IPS-NIHi7 (cell line): ENCODE measurements around the gene PMEL.
"Not testable (repeated sequence)": the region's sequence is repeated elsewhere in the genome, so short reads cannot be mapped to it uniquely, and the experiment has no call there.

Experiments used
- DNase-seq: peaks from one replicate; pipeline ENCODE4 v3.0.0; 2012; ENCODE audit warnings: mixed read lengths; ENCODE audit errors: extremely low spot score

The PMEL gene

DNA sequence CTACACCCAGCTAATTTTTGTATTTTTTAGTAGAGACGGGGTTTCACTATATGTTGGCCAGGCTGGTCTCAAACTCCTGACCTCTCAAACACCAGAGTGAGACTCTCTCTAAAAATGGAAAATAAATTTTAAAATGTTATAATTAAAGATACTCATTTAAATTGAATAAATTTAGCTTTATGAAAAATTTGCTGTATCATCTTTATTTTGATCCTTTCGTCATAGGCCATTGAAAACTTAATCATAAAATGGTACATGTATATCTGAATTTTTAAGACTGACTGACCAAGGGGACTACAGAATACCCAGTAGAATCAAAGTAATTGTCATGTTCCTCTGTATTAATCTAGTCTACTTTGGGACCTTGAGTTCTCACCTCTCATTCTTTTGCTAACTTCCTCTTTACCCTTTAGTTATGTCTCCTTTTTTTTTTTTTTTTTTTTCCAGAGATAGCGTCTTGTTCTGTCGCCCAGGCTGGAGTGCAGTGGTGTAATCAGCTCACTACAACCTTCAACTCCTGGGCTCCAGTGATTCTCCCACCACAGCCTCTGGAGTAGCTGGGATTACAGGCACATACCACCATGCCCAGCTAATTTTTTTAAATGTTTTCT is 17.5 kb upstream of the PMEL start:
- no peak for DNase-seq

- no peak for DNase-seq
Observed at GRCh38 chr12:55982319-55982936, 16.6 kb upstream of the PMEL start.

- not testable (repeated sequence) for DNase-seq
Observed at GRCh38 chr12:55981882-55982281, 16.0 kb upstream of the PMEL start.

- DNase-seq: no peak
Observed at GRCh38 chr12:55979069-55979468, 13.2 kb upstream of the PMEL start.

- no peak for DNase-seq
Observed at GRCh38 chr12:55978393-55978792, 12.6 kb upstream of the PMEL start.

DNA sequence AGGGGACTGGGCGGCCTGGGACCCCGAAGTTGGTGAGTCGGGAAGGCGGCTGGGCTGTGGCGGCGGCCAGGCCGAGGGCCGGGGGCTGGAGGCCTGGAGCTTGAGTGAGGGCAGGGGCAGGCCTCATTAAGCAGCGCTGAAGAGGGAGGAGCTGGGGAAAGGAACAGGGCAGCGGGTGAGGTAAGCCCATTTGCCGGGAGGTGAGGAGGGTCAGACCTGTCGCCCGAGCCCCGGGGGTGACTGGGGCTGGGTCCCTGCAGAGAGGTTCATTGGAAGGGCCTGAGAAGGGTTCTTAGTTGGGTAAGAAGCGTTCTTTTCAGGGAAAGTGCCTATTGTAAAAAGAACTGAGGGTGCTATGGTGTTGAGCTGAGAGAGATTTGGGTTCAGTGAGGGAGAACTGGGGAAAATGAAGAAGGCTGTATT is 8.5 kb upstream of the PMEL start:
- peak; percentile 67 for DNase-seq

GRCh38 chr12:55973599-55974307 is 7.9 kb upstream of the PMEL start, which contains the start of gene RAB5B:
TSS of gene RAB5B (plus strand) at chr12:55974078. CDS start at chr12:55986961, 12,883 bp downstream.
- peak; percentile 96 for DNase-seq

DNA sequence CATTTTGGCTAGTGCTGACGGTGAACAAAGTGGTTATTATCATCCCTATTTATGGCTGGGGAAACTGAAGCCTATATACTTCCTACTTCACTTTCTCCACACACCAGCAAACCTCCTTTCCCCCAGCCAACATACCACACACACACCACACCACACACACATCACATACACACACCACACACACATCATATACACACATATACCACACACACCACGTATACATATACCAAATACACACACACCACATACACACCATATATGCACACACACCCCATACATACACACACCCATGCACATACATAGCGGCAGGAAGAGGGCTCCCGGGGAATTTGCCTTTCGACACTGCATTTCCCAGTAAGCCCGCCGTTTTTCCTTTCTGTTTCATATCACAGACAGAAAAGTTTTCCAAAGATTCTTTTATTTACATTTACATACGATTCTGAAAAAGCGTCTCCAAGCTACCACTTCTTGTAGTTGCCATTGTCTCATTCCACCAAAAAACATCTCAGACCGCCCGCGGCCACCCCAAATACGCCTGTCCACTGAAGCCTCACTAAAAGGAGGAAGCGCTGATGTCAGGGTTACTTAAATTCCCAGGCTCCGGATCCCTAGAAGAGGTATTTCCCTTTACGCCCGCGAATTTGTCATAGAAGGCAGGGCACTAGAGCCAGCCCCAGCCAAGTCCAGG is 7.2 kb upstream of the PMEL start:
- DNase-seq: no peak

GRCh38 chr12:55972456-55972855 is 6.6 kb upstream of the PMEL start:
- DNase-seq: no peak

DNA sequence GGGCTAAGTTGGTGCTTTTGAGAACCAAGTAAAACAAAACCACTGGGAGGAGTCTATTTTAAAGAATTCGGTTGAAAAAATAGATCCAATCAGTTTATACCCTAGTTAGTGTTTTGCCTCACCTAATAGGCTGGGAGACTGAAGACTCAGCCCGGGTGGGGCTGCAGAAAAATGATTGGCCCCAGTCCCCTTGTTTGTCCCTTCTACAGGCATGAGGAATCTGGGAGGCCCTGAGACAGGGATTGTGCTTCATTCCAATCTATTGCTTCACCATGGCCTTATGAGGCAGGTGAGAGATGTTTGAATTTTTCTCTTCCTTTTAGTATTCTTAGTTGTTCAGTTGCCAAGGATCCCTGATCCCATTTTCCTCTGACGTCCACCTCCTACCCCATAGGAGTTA is 6.2 kb upstream of the PMEL start:
- no peak for DNase-seq

GRCh38 chr12:55970775-55971174 is 4.9 kb upstream of the PMEL start:
- DNase-seq: no peak

DNA sequence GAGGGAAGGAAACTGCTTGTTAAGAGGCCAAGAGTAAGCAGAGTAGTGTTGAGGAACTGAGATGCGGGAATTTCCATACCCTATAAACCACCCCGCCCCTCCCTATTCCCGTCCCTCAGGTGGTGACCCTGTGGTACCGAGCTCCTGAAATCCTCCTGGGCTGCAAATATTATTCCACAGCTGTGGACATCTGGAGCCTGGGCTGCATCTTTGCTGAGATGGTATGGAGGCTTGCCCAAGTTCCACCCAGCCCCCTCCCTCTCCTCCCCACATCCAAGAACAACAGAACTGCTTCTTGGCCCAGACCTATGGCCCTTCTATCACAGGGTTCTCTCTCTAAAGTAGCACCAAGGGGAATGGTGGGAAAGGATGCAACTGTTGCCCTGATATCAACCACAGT is 3.5 kb upstream of the PMEL start:
- DNase-seq: no peak

DNA sequence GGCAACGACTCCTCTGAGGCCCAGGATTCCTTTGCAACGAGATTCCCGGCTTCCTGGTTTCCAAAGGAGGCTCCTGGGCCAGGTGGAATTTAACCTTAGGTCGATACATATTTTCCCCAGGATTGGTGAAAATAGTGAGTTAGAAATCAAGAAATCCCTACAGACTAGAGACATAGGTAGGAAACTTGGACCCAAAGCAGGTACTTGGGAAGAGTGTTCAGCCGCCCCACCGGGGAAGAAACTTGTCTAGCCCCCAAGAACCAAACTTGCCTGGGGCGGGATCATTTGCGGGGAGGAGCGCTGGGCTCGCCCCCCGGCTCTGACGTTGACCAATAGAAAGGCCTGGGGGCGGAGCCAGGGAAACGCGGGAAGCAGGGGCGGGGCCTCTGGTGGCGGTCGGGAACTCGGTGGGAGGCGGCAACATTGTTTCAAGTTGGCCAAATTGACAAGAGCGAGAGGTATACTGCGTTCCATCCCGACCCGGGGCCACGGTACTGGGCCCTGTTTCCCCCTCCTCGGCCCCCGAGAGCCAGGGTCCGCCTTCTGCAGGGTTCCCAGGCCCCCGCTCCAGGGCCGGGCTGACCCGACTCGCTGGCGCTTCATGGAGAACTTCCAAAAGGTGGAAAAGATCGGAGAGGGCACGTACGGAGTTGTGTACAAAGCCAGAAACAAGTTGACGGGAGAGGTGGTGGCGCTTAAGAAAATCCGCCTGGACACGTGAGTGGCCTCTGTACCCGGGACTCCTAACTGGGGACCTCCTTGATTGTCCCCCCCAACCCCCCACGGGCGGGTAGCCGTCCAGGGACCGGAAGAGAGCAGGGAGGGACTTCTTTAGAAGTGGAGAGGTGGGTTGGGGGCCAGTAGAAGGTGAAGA is 803 bp upstream of the PMEL start, which contains the start of gene CDK2:
CDK2 (plus strand) TSS at position 423 of the 874 bp plus-strand sequence; CDS start at position 602, 179 bp downstream.
- peak; percentile 96 for DNase-seq

GRCh38 chr12:55965240-55965639 is 602 bp downstream of the PMEL start:
- peak; percentile 16 for DNase-seq

DNA sequence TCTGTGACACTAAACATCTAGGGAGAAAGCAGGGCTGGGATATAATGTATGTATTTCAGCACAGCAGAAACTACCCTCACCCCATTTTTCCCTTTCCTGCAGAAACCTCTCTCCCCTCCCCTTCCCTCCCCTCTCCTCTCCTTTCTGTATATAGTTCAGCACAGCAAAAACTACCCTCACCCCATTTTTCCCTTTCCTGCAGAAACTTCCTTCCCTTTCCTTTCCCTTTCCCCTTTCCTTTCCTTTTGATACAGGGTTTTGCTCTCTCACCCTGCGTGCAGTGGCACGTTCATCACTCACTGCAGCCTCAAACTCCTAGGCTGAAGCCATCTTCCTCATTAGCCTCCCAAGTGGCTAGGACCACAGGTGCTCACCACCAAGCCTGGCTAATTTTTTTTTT is 2.1 kb downstream of the PMEL start:
- DNase-seq: no peak

- no peak for DNase-seq
Observed at GRCh38 chr12:55957106-55957859, 8.6 kb downstream of the PMEL start.

- DNase-seq: peak; percentile 56
Observed at GRCh38 chr12:55955800-55956508, 9.9 kb downstream of the PMEL start.

DNA sequence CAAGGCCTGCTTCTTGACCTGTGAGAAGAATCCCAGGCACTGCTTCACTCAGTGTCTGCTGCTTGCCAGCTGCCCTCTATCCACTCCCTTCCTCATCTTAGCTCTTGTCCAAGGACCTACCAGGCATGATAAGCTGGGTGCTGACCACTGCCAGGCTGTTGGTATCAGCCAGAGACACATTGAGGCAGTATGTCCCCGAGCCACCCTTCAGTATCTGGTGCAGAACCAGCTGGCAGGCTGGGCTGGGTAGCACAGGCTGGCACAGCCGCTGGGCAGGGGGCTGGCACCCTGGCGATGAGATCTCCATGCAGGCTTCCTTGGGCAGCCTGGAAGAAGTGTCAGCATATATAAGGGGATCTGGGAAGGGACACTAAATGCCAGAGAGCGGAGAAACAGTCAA is 10.5 kb downstream of the PMEL start:
- DNase-seq: no peak

- DNase-seq: no peak
Observed at GRCh38 chr12:55946553-55946952, 19.3 kb downstream of the PMEL start.

- no peak for DNase-seq
Observed at GRCh38 chr12:55942577-55943136, 23.2 kb downstream of the PMEL start.
